ENCODE data around the gene EYA2.

EYA2 gene

DNA sequence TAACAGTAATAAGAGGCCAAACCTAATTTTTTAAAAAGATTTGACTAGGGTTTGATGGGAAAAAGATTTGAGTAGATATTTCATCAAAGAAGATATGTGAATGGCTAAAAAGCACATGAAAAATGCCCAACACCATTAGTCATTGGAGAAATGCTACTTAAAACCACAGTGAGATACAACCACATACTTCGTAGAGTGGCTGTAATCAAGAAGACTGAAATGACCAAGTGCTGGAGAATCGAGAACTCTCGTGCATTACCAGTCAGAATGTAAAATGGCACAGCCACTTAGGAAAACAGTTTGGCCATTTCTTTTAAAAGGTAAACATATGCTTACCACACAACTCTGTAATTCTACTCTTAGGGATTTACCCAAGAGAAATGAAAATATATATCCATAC is 175.5 kb downstream of the EYA2 start:
- H3K4me3 ChIP-seq (ENCODE audit: low read depth, low read length) = no peak overlapping the region
- POLR2A ChIA-PET = no interaction called here

DNA sequence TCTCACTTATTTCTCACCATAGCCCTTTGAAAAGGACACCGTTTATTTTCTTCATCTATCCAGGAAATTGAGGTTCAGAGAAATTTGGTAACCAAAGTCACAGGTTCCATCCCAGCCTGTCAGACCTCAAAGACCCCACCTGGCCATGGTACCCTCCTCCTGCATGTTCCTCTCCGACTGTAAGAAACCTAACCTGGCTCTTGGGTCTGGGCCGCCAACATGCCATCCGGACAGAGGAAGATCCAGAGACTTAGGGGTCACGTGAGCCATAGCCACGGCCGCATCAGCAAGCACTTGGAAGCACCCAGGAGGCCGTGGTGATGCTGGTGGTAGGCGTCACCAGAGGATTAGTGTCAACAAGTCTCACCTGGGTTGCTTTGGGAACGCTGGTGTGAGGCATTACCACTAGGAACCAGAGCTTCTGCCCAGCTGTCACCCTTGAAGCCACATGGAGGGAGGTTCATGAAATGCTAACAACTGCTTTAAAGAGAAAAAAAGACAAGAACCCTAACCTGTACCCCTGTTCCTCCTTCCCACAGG is 177.1 kb downstream of the EYA2 start:
- ChIA-PET POLR2A (no interaction called here), CTCF (no interaction called here)
- H3K4me3 ChIP-seq (ENCODE audit: low read depth, low read length) = no peak overlapping the region
- TF ChIP-seq, protein P1, sequence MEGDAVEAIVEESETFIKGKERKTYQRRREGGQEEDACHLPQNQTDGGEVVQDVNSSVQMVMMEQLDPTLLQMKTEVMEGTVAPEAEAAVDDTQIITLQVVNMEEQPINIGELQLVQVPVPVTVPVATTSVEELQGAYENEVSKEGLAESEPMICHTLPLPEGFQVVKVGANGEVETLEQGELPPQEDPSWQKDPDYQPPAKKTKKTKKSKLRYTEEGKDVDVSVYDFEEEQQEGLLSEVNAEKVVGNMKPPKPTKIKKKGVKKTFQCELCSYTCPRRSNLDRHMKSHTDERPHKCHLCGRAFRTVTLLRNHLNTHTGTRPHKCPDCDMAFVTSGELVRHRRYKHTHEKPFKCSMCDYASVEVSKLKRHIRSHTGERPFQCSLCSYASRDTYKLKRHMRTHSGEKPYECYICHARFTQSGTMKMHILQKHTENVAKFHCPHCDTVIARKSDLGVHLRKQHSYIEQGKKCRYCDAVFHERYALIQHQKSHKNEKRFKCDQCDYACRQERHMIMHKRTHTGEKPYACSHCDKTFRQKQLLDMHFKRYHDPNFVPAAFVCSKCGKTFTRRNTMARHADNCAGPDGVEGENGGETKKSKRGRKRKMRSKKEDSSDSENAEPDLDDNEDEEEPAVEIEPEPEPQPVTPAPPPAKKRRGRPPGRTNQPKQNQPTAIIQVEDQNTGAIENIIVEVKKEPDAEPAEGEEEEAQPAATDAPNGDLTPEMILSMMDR (IDR thresholded peaks at IDR 0.05; ENCODE audit: insufficient read depth, low read length, missing control alignments) = no peak
- DNase-seq (ENCODE audit: low read depth, low spot score) = no peak

More for the DNA sequence above, 175.5 kb downstream of the EYA2 start:
- CTCF ChIA-PET = no interaction called here
- DNase-seq (ENCODE audit: low read depth, low spot score) = no peak
- TF ChIP-seq, protein P1 (IDR thresholded peaks at IDR 0.05; ENCODE audit: insufficient read depth, low read length, missing control alignments) = no peak

DNA sequence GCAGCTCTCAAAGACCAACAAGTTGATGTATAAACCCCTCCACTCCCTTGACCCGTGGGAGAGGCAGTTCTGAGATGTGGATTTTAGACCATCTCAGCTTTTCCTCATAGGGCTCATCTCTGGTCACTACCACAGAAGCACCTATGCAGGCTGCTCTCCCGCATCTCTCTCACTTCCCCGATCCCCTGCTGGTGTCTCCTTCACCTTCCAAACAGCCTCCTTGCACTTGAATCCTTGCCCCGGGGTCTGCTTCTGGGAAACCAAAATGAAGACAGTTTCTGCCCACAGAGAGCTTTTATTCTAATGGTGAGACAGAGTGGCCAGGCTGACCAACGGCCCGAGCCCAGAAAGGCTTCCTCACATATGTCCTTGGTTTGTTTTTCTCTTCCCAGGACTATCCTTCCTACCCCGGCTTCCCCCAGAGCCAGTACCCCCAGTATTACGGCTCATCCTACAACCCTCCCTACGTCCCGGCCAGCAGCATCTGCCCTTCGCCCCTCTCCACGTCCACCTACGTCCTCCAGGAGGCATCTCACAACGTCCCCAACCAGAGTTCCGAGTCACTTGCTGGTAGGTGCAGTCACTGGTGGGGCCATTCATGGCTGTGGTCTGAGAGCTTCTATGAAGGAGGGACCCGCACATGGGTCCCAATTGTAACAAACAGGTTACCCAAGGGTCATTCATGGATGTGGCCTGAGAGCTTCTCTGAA is 179.3 kb downstream of the EYA2 start:
- POLR2A ChIA-PET = no interaction called here
- DNase-seq (ENCODE audit: low read depth, low spot score) = no peak
- CTCF ChIA-PET = no interaction called here
- no peak overlapping the region for H3K4me3 ChIP-seq (ENCODE audit: low read depth, low read length)
- TF ChIP-seq, protein P1 (IDR thresholded peaks at IDR 0.05; ENCODE audit: insufficient read depth, low read length, missing control alignments) = no peak

DNA sequence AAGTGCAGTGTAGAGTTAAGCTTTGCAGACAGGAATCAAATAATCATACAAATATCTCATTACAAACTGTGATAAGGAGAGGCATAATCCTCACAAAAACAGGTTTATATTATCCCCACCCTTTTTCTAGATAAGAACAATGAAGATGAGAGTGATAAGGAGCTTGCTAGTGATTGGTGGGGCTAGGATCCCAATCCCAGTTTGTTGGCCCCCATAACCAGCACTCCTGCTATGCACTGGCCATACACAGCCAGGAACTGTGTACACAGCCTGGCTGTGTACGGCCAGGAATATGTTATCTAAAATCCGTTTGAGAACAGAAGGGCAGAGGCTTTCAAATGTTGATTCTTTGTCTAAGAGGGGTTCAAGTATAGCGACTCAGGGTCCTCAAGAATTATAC is 180.6 kb downstream of the EYA2 start:
- TF ChIP-seq, protein P1 (IDR thresholded peaks at IDR 0.05; ENCODE audit: insufficient read depth, low read length, missing control alignments) = no peak
- ChIA-PET POLR2A (no interaction called here), CTCF (no interaction called here)
- DNase-seq (ENCODE audit: low read depth, low spot score) = no peak
- H3K4me3 ChIP-seq (ENCODE audit: low read depth, low read length) = no peak overlapping the region

DNA sequence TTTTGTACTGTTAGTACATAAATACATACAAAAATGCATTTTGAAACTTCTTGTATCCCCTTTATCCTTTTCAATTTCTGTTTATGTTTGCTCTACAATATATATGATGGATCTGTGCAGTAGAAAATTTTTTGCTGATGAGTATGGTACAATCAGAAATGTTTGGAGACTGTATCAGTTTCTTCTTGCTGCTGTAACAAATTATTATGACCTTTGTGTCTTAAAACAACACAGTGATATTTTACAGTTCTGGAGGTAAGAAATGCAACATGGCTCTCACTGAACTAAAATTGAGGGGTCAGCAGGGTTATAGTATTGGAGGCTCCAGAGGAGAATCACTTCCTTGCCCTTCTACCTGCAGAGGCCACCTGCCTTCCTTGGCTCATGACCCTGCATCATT is 184.4 kb downstream of the EYA2 start:
- TF ChIP-seq, protein P1 (IDR thresholded peaks at IDR 0.05; ENCODE audit: insufficient read depth, low read length, missing control alignments) = no peak
- ChIA-PET POLR2A (no interaction called here), CTCF (interaction anchor here (0.9 kb wide), 1 partner anchor 18 kb away, joined by 3 read pairs; no protein-coding TSS in a partner anchor)
- DNase-seq (ENCODE audit: low read depth, low spot score) = no peak
- H3K4me3 ChIP-seq (ENCODE audit: low read depth, low read length) = no peak overlapping the region

DNA sequence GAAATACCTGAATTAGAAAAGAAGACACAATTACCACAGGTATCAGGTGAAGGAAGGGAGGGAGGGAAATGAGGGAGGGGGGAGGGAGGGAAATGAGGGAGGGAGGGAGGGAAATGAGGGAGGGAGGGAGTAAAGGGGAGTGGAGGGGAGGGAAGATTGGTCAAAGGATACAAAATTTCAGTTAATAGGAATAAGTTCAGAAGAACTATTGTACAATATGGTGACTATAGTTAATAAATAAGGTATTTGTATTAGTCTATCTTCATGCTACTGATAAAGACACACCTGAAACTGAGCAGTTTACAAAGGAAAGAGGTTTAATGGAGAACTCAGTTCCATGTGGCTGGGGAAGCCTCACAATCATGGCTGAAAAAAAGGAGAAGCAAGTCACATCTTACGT is 185.7 kb downstream of the EYA2 start:
- no peak for DNase-seq (ENCODE audit: low read depth, low spot score)
- POLR2A ChIA-PET = no interaction called here
- no peak overlapping the region for H3K4me3 ChIP-seq (ENCODE audit: low read depth, low read length)
- CTCF ChIA-PET = no interaction called here
- TF ChIP-seq, protein P1 (IDR thresholded peaks at IDR 0.05; ENCODE audit: insufficient read depth, low read length, missing control alignments) = no peak

All from AG04449 (cell line).